Measurements from ENCODE around the gene SNX1. TPM values are rescaled to one million over a fixed set of nuclear protein-coding genes. Genes with fewer than 3 reads are reported as not detected.

The SNX1 gene
- total and polyA plus RNA-seq, 10 of the 15 experiments (the other 5 are each of a cell fraction or from before 2014, with no cell fraction given), result 17.8 to 115 (median 96.3) TPM

GRCh38 chr15:64066451-64066850 lies 29.3 kb upstream of the SNX1 start (continued):
- no peak for TF ChIP-seq KAT2A (conservative IDR thresholded peaks at IDR 0.05; ENCODE audit: control insufficient read depth, low read depth, low read length)
- TF ChIP-seq BACH1 (IDR thresholded peaks at IDR 0.05; ENCODE audit: borderline replicate concordance), result no peak
- TF ChIP-seq, protein P1, sequence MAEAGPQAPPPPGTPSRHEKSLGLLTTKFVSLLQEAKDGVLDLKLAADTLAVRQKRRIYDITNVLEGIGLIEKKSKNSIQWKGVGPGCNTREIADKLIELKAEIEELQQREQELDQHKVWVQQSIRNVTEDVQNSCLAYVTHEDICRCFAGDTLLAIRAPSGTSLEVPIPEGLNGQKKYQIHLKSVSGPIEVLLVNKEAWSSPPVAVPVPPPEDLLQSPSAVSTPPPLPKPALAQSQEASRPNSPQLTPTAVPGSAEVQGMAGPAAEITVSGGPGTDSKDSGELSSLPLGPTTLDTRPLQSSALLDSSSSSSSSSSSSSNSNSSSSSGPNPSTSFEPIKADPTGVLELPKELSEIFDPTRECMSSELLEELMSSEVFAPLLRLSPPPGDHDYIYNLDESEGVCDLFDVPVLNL (IDR thresholded peaks at IDR 0.05; ENCODE audit: low read depth, low read length), result no peak
- no peak for TF ChIP-seq ZSCAN29 (IDR thresholded peaks at IDR 0.05)
- TF ChIP-seq BHLHE40 (IDR thresholded peaks at IDR 0.05; ENCODE audit: borderline replicate concordance in 1 of 2, low read depth in 2 of 2, low read length in 1 of 2), result no peak
- no peak for TF ChIP-seq TARDBP (IDR thresholded peaks at IDR 0.05; ENCODE audit: borderline replicate concordance)
- TF ChIP-seq BCL11A (IDR thresholded peaks at IDR 0.05; ENCODE audit: low read depth, low read length), result no peak
- TF ChIP-seq GATAD2B (conservative IDR thresholded peaks at IDR 0.05; ENCODE audit: low read depth), result no peak
- no peak for TF ChIP-seq YY1 (IDR thresholded peaks at IDR 0.05; ENCODE audit: low read depth, low read length)

GRCh38 chr15:64067564-64068030 lies 28.2 kb upstream of the SNX1 start:
- DNase-seq (ENCODE audit: low read depth, low spot score) (peak; percentile 40), FAIRE-seq (peak; percentile 89), ATAC-seq (peak; percentile 94)
- no peaks in the 10 kb centered on the region for H3K27me3 ChIP-seq (replicated peaks in 1 of 2; ENCODE audit: control insufficient read depth in 2 of 2, insufficient read depth in 2 of 2, low read length in 1 of 2)
- H4K20me1 ChIP-seq (ENCODE audit: control insufficient read depth, insufficient read depth), result no peaks in the 10 kb centered on the region
- RAD21 ChIA-PET (ENCODE audit: unreplicated experiment), result interaction anchor here (0.6 to 4.8 kb wide), 36 partner anchors 13 to 973 kb away, joined by 3 to 67 read pairs (median 4); partner anchors contain the start of genes CIAO2A and DAPK2
- CTCF ChIA-PET, result interaction anchor here (0.6 to 9.2 kb wide), 75 partner anchors 11 to 1020 kb away, joined by 3 to 140 read pairs (median 5); partner anchors contain the start of genes CIAO2A, DAPK2 and SNX1
- in situ Hi-C loops (cut with MboI) (loop anchor here (5.0 kb wide), 4 partner anchors 315 to 775 kb away; no protein-coding TSS in a partner anchor), intact Hi-C loops (cut with micrococcal nuclease; ENCODE audit: unreplicated experiment) (loop anchor here (1.0 to 5.0 kb wide), 5 partner anchors 80 to 457 kb away; partner anchors contain the start of gene HERC1)
- H3K36me3 ChIP-seq (ENCODE audit: control insufficient read depth in 2 of 2, insufficient read depth in 2 of 2, low read length in 1 of 2), result peaks cover 5 to 9% of the 10 kb centered on the region in 2 experiments
- H3K4me1 ChIP-seq (ENCODE audit: control insufficient read depth, insufficient read depth, low read length), result peaks cover 13% of the 10 kb centered on the region
- no peak overlapping the region for H3K27ac ChIP-seq (ENCODE audit: control insufficient read depth, insufficient read depth)
- 27% methylated on average over 11 of the region's 11 CpGs for WGBS (ENCODE audit: insufficient coverage, insufficient replicate concordance, low lambda C conversion rate, missing lambda C conversion rate)
- H3K4me2 ChIP-seq (ENCODE audit: control insufficient read depth, insufficient read depth), result no peak overlapping the region; the same call in 1 of the 2 replicates
- no peak overlapping the region for H3K9ac ChIP-seq (ENCODE audit: control insufficient read depth, insufficient read depth, low read length)
- H2AFZ ChIP-seq (ENCODE audit: control insufficient read depth, low read depth, low read length), result peak overlapping the region; percentile 52; the same call in 1 of the 2 replicates
- no peak overlapping the region for H3K4me3 ChIP-seq
- no peaks in the 10 kb centered on the region for H3K79me2 ChIP-seq (ENCODE audit: control insufficient read depth, insufficient read depth, low read length)
- no peaks in the 10 kb centered on the region for H3K9me3 ChIP-seq (replicated peaks; ENCODE audit: control insufficient read depth, insufficient read depth, low read length)
- POLR2A ChIA-PET, result interaction anchor here (0.8 to 3.1 kb wide), 3 partner anchors 13 to 316 kb away, joined by 3 to 11 read pairs (median 3); no protein-coding TSS in a partner anchor
- SMC1A ChIA-PET (ENCODE audit: uncharacterized antibody, unreplicated experiment), result interaction anchor here (0.6 to 8.8 kb wide), 45 partner anchors 11 to 559 kb away, joined by 3 to 94 read pairs (median 5); partner anchors contain the start of genes CIAO2A and DAPK2
- BruUV-seq (replicated peaks), result no TSS peak
- TF ChIP-seq SMC3 (IDR thresholded peaks at IDR 0.05; ENCODE audit: borderline replicate concordance, low read length), result peak; percentile 85
- TF ChIP-seq RAD21 (IDR thresholded peaks at IDR 0.05; ENCODE audit: insufficient read depth, low read depth, low read length), result peak; percentile 89
- TF ChIP-seq JUNB (IDR thresholded peaks at IDR 0.05), result no peak
- 0 out of 2 replicates have a peak, but pooled peaks have one; percentile 45 for TF ChIP-seq IRF4 (IDR thresholded peaks at IDR 0.05; ENCODE audit: low read depth, low read length)
- peak; percentile 72 to 83 (median 77) for TF ChIP-seq CTCF (IDR thresholded peaks at IDR 0.05 in 2 of 3, conservative IDR thresholded peaks at IDR 0.05 in 1 of 3; ENCODE audit: control insufficient read depth in 2 of 3, extremely low read depth in 1 of 3, insufficient read depth in 1 of 3, low read depth in 3 of 3, low read length in 3 of 3)
- peak; percentile 21 for TF ChIP-seq MEF2B (IDR thresholded peaks at IDR 0.05; ENCODE audit: partially characterized antibody, poor library complexity, severe bottlenecking)
- TF ChIP-seq, protein P2, sequence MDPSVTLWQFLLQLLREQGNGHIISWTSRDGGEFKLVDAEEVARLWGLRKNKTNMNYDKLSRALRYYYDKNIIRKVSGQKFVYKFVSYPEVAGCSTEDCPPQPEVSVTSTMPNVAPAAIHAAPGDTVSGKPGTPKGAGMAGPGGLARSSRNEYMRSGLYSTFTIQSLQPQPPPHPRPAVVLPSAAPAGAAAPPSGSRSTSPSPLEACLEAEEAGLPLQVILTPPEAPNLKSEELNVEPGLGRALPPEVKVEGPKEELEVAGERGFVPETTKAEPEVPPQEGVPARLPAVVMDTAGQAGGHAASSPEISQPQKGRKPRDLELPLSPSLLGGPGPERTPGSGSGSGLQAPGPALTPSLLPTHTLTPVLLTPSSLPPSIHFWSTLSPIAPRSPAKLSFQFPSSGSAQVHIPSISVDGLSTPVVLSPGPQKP (IDR thresholded peaks at IDR 0.05; ENCODE audit: low read depth, low read length), result no peak
- no peak for TF ChIP-seq NFIC (IDR thresholded peaks at IDR 0.05; ENCODE audit: low read depth, low read length)
- 0 out of 2 replicates have a peak, but pooled peaks have one; percentile 49 for TF ChIP-seq YY1 (IDR thresholded peaks at IDR 0.05; ENCODE audit: low read depth, low read length)

Measured in GM12878 (cell line).